HG03575 (cell line): Measurements from ENCODE around the gene LMTK2.
"Not testable (repeated sequence)": the region's sequence is repeated elsewhere in the genome, so short reads cannot be mapped to it uniquely, and the experiment has no call there.

ENCODE experiments used
- ATAC-seq: cut with Tn5 transposase; IDR thresholded peaks from one replicate; pipeline ENCODE4 v1.9.1; 2021; ENCODE audit not compliant: unreplicated experiment, insufficient number of reproducible peaks, low FRiP score; ENCODE audit errors: extremely low read depth

Gene LMTK2

DNA sequence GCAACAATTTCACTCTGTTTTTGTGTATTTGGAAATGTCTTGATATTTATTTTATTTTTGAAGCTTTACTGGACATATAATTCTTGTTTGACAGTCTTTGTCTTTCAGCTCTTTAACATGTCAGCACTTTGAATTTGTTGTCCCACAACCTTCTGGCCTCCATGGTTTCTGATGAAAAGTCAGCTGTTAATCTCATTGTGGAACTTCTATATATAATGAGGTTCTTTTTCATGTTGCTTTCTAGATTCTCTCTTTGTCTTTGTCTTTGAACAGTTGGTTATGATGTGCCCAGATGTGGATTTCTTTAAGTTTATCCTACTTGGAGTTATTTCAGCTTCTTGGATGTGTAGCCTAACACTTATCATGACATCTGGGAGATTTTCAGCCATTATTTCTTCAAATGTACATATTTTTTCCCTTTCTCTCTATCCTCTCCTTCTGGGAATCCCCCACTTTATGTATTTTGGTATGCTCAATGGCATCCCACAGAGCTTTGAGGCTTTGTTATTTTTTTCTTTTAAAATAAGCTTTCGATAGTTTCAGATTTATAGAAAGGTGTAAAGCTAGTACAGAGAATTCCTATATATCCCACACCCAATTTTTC is 9.5 kb upstream of the LMTK2 start:
- no peak for ATAC-seq

DNA sequence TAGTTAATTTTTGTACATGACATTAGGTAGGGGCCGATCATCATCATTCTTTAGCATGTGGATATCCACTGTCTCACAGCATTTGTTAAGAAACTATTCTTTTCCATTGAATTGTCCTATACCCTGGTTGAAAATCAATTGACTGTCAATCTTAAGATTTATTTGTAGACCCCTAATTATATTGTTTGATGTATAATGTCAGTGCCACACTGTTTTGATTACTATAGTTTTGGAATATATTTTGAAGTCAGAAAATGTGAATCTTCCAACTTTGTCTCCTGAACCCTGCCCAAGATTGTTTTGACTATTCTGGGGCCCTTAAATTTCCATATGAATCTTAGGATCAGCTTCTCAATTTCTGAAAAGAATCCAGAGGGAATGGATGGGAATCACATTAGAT is 6.6 kb upstream of the LMTK2 start:
- no peak for ATAC-seq

DNA sequence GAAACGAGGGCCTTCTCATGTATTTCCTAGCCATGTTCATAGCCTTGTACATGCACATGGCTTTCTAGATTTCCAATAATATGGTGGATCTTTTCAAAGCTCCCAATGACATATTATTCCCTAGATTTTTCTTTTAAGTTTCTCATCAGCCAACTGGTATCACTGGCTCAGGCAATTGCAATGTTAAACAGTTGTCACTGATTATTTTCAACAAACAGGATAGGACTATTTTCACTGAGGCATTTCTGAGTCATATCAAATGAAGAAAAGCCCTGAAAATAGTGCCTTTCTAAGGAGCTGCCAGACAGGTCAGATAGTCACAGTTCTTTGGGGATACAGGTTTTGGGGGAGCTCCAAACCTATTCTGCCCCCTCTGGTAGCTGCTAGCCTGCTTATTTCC is 4.5 kb upstream of the LMTK2 start:
- ATAC-seq, result no peak

DNA sequence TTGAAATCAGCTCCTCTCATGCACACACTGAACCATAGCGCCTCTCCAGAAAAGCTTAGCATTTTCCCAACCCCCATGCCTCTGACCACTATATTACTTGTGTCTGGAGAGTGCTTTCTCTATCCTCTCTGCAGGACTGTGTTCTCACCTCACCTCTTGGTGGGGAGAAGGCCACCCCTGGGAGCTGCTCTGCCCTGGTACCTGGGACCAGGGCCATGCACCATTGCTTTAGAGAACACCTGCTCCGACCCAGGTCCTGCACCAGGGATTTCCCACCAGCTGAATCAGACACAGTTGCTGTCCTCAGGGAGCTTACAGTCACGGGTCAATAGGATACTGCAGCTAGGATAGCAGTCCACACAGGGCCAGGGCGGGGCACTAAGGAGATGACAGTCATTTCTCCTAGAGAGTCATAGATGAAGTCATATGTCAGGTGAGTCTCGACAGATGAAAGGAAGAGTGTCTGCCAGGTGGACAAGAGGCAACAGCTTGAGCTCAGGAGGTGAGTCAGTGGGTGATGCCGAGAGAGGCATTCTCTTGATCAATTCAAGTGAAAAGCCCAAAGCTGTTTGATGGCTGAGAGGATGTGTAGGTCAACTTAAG is 619 bp upstream of the LMTK2 start:
- no peak for ATAC-seq

DNA sequence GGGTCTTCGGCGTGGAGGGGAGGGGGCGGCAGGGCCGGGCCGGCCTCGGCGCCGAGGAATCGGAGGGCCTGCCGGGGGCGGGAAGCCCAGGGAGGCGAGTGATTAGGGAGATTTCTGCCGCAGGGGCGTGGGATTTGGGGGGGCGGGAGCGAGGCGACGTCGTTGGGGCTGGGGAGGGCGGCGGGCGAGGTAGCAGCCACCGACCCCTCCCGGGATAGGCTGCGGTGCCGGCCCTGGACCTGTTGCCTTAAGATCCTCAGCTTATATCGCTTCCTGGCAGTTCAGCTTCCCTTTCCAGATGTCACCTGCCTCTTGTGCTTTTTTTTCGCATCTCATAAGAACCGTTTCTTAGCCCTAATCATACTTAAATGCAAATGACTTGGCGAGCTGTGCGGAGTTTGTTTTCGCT is 655 bp downstream of the LMTK2 start:
- no peak for ATAC-seq

DNA sequence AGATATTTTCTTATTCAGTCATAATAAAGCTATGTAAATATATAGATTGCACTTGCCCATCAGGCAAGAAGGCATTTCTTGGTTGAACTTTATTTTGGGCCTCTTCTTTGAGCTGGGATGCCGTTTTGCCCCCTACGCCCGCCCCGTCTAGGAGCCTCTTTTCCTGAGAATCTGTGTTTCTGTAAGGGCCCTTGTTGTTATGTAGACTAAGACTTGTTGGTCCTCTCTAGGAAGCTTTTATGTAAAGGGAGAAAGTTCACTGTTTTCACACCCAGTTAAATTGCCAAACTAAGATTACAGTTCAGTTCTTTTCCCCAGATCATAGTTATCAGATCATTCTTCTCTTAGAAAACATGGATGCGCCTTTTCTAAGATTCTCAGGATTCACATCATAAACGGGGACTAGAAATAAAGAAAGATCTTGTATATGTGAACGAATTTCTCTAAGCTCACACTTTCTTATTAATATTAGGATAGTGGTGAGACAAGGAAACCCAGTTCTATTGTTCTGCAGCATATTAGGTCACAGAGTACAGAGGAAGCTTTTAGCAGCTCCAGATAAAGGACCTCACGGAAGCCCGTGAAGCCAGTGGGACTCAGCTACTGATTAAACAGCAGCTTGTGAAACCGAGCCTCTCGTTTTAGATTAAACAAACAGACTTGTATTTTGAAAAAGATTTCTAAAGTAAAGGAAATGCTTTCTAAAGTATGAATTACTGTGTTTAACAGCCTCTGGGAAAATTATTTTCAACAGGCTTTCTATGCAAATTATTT is 3.8 kb downstream of the LMTK2 start:
- no peak for ATAC-seq

DNA sequence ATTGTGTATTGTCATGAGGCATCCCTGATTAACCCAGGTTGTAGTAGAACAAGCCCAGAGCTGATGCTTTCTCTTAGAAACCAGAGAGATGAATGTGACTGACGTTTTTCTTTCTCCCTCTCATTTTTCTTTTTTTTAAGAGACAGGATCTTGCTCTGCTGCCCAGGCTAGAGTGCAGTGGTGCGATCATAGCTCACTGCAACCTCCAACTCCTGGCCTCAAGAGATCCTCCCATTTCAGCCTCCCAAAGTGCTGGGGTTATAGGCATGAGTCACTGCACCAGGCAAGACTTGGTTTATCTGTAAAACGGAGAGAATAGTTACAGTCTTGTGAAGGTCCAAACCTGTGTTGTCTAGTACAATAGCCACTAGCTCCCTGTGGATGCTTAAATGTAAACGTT is 5.4 kb downstream of the LMTK2 start:
- ATAC-seq, result no peak

DNA sequence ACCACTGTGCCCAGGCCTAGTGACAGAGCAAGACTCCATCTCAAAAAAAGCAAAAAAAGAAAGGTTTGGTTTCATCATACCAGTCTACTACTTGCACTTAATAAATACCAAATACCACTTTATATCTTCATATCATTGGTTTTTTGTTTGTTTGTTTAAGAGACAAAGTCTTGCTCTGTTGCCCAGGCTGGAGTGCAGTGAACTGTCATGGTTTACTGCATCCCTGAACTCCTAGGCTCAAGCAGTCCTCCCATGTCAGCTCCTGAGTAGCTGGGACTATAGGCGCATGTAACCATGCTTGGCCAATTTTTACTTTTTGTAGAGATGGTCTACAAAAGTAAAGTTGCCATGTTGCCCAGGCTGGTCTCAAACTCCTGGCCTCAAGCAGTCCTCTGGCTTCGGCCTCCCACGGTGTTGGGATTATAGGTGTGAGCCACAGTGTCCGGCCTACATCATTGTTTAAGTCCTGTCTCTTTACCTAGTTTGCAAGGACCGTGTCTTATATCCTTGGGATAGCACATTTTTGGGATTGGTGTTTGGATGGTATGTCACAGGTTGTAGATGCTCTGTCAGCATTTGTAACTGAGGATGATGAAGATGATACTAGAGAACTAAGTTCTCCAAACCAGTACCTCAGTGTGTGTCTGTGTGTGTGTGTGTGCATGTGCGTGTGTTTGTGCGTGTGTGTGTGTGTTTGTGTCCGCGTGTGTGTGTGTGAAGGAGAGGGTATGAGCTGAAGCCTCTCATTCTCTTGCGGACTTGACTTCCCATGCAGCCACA is 9.3 kb downstream of the LMTK2 start:
- no peak for ATAC-seq

DNA sequence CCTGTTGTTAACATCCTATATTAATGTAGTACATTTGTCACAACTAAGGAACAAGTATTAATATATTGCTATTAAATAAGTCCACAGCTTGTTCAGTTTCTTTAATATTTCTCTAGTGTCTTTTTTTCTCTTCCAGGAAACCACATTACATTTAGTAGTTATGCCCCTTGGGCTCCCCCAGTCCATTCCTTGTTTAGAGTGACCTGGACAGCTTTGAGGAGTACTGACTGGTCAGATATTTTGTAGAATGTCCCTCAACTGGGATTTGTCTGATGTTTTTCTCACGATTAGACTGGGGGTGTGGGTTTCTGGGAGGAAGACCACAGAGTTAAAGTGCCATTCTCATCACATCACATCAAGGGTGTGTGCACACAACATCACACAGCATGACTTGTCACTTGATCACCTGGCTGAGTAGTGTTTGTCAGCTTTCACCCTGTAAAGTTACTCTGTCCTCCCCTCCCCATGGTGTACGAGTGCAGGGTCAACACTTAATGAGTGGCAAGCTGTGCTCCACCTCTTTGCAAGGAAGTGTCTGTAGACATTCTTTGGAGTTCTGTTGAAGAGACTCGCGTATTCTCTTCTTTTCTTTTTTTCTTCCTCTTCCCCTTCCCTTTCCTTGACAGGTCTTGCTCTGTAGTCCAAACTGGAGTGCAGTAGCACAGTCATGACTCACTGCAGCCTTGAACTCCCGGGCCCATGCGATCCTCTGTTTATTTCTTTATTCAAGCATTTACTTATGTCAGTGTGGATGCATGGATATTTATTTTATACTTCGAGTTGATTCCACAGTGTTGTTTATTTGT is 10.2 kb downstream of the LMTK2 start:
- ATAC-seq, result no peak

DNA sequence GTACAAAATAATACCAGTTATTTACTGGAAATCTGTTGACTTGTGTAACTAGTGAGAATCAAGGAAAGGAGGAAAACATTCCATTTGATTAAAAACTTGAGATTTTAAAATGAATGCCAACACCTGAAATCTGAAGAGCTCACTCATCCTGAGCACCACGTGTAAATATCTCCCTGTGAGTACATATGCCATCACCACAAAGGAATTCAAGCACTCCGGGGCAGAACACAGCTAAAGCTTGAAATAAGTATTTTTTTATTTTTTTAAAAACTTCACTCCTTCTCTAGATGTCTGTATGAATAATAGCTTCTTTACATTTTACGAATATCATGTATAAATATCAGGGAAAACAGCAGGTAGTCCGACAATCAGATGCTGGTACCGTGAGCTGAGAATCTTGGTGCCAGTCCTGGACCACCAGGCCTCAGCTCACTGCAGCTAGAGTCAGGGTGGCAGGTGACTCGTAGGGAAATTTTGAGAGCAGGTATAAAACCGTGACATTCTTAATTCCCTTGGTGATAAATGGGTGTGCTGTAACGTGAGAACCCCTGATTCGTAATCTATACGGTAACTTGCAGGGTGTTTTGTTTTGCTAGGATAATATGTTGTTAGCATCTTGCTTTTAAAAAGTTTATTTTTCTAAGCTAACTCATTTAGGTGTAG is 12.7 kb downstream of the LMTK2 start:
- no peak for ATAC-seq

DNA sequence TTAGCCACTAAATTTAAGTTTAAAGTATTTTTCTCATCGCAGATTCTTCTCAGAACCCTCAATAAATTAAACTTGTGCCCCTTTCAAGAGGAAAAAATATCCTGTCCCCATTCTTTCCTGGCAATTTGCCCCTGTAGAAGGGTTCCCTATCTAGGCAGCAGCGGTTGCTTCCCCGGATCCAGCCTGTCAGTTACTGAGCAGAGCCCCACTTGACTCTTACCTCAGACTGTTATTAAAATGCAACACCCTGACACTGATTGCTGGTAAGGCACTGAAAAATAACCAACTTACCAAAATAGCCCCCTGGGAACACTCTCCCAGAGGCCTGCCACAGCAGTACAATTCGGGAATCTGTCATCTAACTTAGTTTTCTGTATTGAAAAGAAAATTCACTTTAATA is 13.9 kb downstream of the LMTK2 start:
- no peak for ATAC-seq

DNA sequence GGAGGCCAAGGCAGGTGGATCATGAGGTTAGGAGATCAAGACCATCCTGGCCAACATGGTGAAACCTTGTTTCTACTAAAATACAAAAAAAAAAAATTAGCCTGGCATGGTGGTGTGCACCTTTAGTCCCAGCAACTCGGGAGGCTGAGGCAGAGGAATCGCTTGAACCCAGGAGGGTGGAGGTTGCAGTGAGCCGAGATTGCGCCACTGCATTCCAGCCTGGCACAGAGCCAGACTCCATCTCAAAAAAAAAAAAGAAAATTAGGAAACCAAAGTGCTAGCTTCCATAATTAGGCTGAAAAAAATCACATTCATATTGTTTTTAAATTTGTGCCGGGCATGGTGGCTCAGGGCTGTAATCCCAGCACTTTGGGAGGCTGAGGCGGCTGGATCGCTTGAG is 14.7 kb downstream of the LMTK2 start:
- ATAC-seq, result not testable (repeated sequence)

DNA sequence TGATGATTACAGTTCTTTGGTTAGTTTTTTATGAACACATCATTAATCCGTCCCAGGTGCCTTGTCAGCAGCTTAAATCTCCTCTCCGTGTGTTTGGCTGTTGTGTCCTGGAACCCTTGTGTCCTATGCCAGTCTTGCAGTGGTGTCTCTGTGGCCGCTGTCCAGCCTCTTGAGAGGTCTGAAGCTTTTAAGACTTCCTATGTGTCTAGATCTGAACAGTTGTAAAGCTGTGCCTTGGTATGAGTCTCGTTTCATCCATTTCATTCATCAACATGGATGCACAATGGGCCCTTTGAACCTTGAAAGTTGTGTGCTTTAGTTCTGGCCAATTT is 16.7 kb downstream of the LMTK2 start:
- no peak for ATAC-seq

DNA sequence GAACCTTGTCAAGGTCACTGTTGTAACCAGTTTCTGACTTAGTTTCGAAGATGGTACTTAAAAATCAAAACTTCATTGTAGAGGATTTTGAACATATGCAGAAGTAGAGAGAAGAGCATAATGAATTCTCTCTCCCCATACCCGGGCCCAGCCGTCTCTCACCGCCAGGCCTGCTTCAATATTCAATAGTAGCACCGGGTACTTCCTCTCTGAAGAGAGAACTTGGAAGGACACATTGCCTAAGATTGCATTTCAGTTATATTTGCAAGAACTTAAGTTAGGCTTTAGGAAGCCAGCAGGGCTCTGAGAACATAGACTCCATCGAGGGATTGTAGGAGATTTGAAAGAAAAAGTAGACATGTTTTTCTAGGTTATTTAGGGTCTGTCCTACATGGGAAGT is 19.1 kb downstream of the LMTK2 start:
- no peak for ATAC-seq

DNA sequence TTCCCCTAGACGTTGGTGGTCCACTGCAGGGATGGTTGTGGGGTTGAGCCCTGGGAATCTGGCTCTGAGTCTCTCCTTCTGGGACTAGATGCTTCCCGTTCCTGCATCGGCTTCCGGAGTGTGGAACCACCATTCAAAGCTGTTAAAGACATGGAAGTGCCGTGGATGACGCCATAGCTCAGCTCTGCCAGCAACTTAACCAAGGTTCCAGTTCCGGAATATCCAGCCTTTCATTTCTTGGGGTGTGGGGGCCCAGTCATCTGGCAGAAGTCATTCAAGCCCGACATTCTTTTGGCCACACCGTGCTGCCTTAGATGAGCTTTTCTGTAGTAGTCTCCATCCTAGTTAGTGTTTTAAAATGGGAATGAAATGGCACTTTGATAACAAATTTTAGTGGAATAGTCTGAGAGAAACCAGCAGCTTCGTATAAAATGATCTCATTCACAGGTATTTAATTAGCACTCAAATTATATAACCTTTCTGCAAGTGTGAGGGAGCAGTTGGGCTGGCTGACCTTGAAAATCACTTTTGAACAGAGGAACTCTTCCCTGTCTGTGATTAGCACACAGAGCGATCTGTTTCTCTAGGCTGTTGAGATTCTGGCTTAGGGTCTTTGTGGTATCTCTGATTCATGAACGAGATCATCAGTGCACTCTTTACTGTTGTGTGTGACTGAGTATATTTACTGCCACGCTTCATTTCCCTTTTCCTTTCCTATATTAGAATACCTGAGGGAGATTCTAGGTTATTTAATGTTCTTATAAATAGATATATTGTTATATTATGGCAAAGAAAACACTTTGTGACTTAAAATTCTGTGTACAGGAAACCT is 19.9 kb downstream of the LMTK2 start:
- no peak for ATAC-seq

DNA sequence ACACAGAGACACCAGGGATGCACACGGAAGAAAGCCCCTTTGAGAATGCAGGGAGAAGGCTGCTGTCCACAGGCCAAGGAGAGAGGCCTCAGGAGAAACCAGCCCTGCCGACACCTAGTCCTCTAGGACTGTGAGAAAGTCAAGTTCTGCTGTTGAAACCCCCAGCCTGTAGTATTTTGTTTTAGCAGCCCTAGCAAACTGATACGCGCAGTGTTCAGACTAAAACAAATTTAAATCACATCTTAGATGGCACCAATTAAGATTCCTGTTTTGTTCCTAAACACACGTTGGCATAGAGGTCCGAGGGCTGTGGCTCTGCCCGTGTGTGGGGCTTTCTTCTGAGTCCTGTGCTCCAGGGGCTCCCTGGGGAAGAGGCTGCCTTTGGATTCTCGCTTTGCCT is 21.7 kb downstream of the LMTK2 start:
- no peak for ATAC-seq

DNA sequence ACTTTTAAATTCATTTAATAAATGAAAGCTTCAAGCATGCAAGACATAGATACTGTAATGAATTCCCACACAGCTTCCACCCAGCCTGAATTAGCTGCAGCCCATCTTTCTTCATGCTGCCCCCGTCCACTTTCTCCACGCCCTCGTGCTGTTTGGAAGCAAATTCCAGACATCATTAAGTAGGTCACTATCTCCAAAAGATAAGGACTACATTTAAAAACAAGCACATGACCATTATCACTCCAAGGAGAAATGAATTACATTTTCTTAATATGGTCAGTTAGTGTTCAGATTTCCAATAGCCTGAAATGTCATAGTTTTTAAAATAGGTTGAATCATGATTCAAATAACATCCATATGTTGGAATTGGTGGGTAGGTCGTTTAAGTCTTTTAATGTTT is 24.3 kb downstream of the LMTK2 start:
- ATAC-seq, result no peak

DNA sequence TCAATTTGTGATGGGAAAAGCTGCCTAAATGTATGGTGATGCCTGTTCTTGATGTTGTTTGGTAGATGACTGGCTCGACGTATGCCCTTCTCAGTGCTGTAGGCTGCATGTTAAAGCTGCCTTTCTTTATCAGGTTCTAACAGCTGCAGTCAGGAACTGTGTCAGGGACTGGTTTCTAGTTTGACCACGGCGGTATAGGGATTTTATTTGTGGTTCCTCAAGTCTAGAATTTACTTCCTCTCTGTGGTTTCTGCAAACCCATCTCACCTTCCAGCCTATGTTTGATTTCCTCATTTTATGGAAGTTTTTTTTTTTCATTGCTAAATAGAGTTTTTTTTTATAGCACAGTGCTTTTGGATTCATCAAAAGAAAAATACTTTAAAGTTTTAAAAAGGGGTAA is 26.5 kb downstream of the LMTK2 start:
- peak; percentile 53 for ATAC-seq
